Colonic mucosa (tissue), 4 donors: ENCODE data around the gene MTA3. TPM values are rescaled to one million over a fixed set of nuclear protein-coding genes. Genes with fewer than 3 reads are reported as not detected.

ENCODE experiments used
- DNase-seq: peaks from one replicate; pipeline ENCODE4 v3.0.0-alpha.2; 2020
- H3K27ac ChIP-seq: fragments of 200-600 bp; one replicate; pipeline ENCODE4 v1.8.0; 2021
- H3K27me3 ChIP-seq: fragments of 200-600 bp; one replicate; pipeline ENCODE4 v1.8.0; 2021
- H3K36me3 ChIP-seq: fragments of 200-600 bp; one replicate; pipeline ENCODE4 v1.8.0; 2021
- H3K4me1 ChIP-seq: fragments of 200-600 bp; one replicate; pipeline ENCODE4 v1.8.0; 2021; ENCODE audit warnings: mild to moderate bottlenecking
- H3K4me3 ChIP-seq: fragments of 200-600 bp; one replicate; pipeline ENCODE4 v1.8.0; 2021
- H3K9ac ChIP-seq, 2 donors: one replicate each; pipeline ENCODE4 v1.7.0; 2013; ENCODE audit warnings: control low read depth in 2 of 2, low read depth in 2 of 2, low read length in 2 of 2
- H3K9me3 ChIP-seq: fragments of 200-600 bp; one replicate; pipeline ENCODE4 v1.8.0; 2021
- CTCF ChIP-seq: fragments of 200-600 bp; IDR thresholded peaks from one replicate; pipeline ENCODE4 v1.8.0; 2022; ENCODE audit warnings: antibody characterized with exemption, mild to moderate bottlenecking
- intact Hi-C: fragments of 100-400 bp; cut with DNase I; formaldehyde crosslinking; loops from one replicate; pipeline ENCODE4 v1.14.1; 2022
- total RNA-seq, 2 donors: library from RNA; stranded (reverse); fragmentation: NEBNext Ultra II Directional in 1 of 2; extraction: Animal tissue kit (Norgen Biotek cat#: 25700) in 1 of 2; gene quantifications; one replicate each; pipeline ENCODE4 v1.2.1, GENCODE V29; 2021
- donor health status: healthy.
- donor health status: DM: no; HTN: no; CAD: no.
- donor health status: DM: no; HTN: no; CAD: no.

MTA3 gene
- total RNA-seq, 2 donors from 2014 or later: 41.4 to 46.2 TPM

- TF ChIP-seq CTCF: no peak
- Histone ChIP-seq H3K36me3 (no peaks in the 10 kb centered on the region), H3K4me3 (no peak overlapping the region), H3K27ac (no peak overlapping the region), H3K27me3 (no peaks in the 10 kb centered on the region), H3K4me1 (no peaks in the 10 kb centered on the region), H3K9ac (no peak overlapping the region), H3K9me3 (no peaks in the 10 kb centered on the region)
- intact Hi-C loops: no loop called here
- DNase-seq: no peak
Measured at GRCh38 chr2:42547446-42548295, 20.8 kb upstream of the MTA3 start.

- no peak overlapping the region for H3K4me3 ChIP-seq
- no peak overlapping the region for H3K9ac ChIP-seq
- H3K27me3 ChIP-seq: no peaks in the 10 kb centered on the region
- no peak for TF ChIP-seq CTCF
- no peaks in the 10 kb centered on the region for H3K4me1 ChIP-seq
- intact Hi-C loops: no loop called here
- H3K9me3 ChIP-seq: no peaks in the 10 kb centered on the region
- no peak overlapping the region for H3K27ac ChIP-seq
- H3K36me3 ChIP-seq: no peaks in the 10 kb centered on the region
- no peak for DNase-seq
Measured at GRCh38 chr2:42550870-42551269, 17.6 kb upstream of the MTA3 start.

DNA sequence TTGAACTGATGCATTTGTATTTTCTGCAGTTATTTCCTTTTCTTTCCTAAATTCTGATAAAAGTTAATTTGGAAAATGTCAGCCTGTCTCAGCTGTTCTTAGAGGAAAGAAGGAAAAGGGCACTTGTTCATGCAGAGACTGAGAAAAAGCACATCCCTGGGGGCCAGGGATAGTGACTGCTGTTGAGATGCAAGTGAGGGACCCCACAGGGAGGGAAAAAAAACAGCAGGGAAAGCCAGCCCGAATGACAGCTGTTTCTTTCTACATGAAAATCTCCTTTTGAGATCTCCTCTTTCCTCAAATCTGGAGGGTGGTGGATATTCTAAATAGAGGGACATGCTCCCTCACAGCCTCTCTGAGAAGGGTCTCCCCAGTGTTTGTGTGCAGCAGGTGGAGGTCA is 14.0 kb upstream of the MTA3 start:
- no peak overlapping the region for H3K27ac ChIP-seq
- intact Hi-C loops: no loop called here
- H3K9ac ChIP-seq: no peak overlapping the region
- no peak overlapping the region for H3K4me3 ChIP-seq
- H3K27me3 ChIP-seq: no peaks in the 10 kb centered on the region
- no peaks in the 10 kb centered on the region for H3K4me1 ChIP-seq
- TF ChIP-seq CTCF: no peak
- no peaks in the 10 kb centered on the region for H3K9me3 ChIP-seq
- H3K36me3 ChIP-seq: no peaks in the 10 kb centered on the region
- DNase-seq: no peak

GRCh38 chr2:42556315-42556890 is 12.0 kb upstream of the MTA3 start:
- H3K36me3 ChIP-seq: no peaks in the 10 kb centered on the region
- no peak overlapping the region for H3K4me3 ChIP-seq
- H3K27ac ChIP-seq: no peak overlapping the region
- H3K27me3 ChIP-seq: no peaks in the 10 kb centered on the region
- DNase-seq: no peak
- H3K9ac ChIP-seq: no peak overlapping the region
- no peaks in the 10 kb centered on the region for H3K9me3 ChIP-seq
- TF ChIP-seq CTCF: no peak
- intact Hi-C loops: no loop called here
- no peaks in the 10 kb centered on the region for H3K4me1 ChIP-seq

GRCh38 chr2:42557306-42557705 is 11.1 kb upstream of the MTA3 start:
- Histone ChIP-seq H3K9ac (no peak overlapping the region), H3K27ac (no peak overlapping the region), H3K36me3 (no peaks in the 10 kb centered on the region), H3K4me1 (peaks cover 2% of the 10 kb centered on the region), H3K27me3 (no peaks in the 10 kb centered on the region), H3K9me3 (no peaks in the 10 kb centered on the region), H3K4me3 (no peak overlapping the region)
- DNase-seq: no peak
- intact Hi-C loops: no loop called here
- TF ChIP-seq CTCF: no peak
